AG04449 (cell line): ENCODE results near the gene BCAS1.

Experiments
- CTCF ChIA-PET: fragments of 350-600 bp; formaldehyde crosslinking; extraction: SDS; loops from one replicate; lab custom pipeline; 2021; ENCODE audit warnings: antibody characterized with exemption; lab: Yijun Ruan, JAX
- POLR2A ChIA-PET: fragments of 400-600, 350-600 bp; formaldehyde crosslinking; extraction: SDS; loops from one replicate; lab custom pipeline; 2020; ENCODE audit warnings: antibody characterized with exemption, inconsistent platforms; lab: Yijun Ruan, JAX
- DNase-seq: peaks from one replicate; pipeline ENCODE4 v3.0.0-alpha.2; 2010; ENCODE audit warnings: low read depth, low spot score
- H3K4me3 ChIP-seq: 2 replicates; pipeline ENCODE4 v1.5.1; 2011; ENCODE audit warnings: low read depth, mild to moderate bottlenecking, control low read depth, low read length
- CTCF ChIP-seq: IDR thresholded peaks from one replicate; pipeline ENCODE4 v1.5.1; 2011; ENCODE audit warnings: mild to moderate bottlenecking, moderate library complexity, low read length, control low read depth, inconsistent platforms; ENCODE audit not compliant: insufficient read depth; ENCODE audit errors: missing control alignments

BCAS1 gene

GRCh38 chr20:54070187-54070987, at the start of gene BCAS1:
Gene BCAS1 (minus strand): TSS chr20:54070594. CDS start chr20:54058718, 11,876 bp downstream.
- CTCF ChIA-PET: interaction anchor here (0.8 kb wide), 1 partner anchor 27 kb away, joined by 4 read pairs; no protein-coding TSS in a partner anchor
- no peak for TF ChIP-seq CTCF
- POLR2A ChIA-PET: no interaction called here
- no peak for DNase-seq
- H3K4me3 ChIP-seq: no peak within 1 kb of the TSS

- POLR2A ChIA-PET: no interaction called here
- DNase-seq: no peak
- TF ChIP-seq CTCF: no peak
- CTCF ChIA-PET: interaction anchor here (0.5 to 2.4 kb wide), 3 partner anchors 13 to 527 kb away, joined by 3 to 7 read pairs (median 7); no protein-coding TSS in a partner anchor
- H3K4me3 ChIP-seq: no peak overlapping the region
Measured at GRCh38 chr20:54119744-54120143, 49.4 kb upstream of the BCAS1 start.

- CTCF ChIA-PET: interaction anchor here (1.0 to 5.6 kb wide), 2 partner anchors 14 to 22 kb away, joined by 4 to 76 read pairs; no protein-coding TSS in a partner anchor
- POLR2A ChIA-PET: no interaction called here
- no peak for DNase-seq
- no peak for TF ChIP-seq CTCF
- H3K4me3 ChIP-seq: no peak overlapping the region
Measured at GRCh38 chr20:54118220-54119001, 48.0 kb upstream of the BCAS1 start.

- no peak overlapping the region for H3K4me3 ChIP-seq
- TF ChIP-seq CTCF: no peak
- CTCF ChIA-PET: interaction anchor here (1.0 to 5.6 kb wide), 3 partner anchors 12 to 81 kb away, joined by 3 to 76 read pairs (median 4); no protein-coding TSS in a partner anchor
- no peak for DNase-seq
- POLR2A ChIA-PET: no interaction called here
Measured at GRCh38 chr20:54116550-54117235, 46.3 kb upstream of the BCAS1 start.

GRCh38 chr20:54115172-54115854, 44.9 kb upstream of the BCAS1 start:
- POLR2A ChIA-PET: no interaction called here

More at GRCh38 chr20:54115172-54115854, 44.9 kb upstream of the BCAS1 start:
- CTCF ChIA-PET: interaction anchor here (0.7 to 5.6 kb wide), 6 partner anchors 11 to 92 kb away, joined by 3 to 76 read pairs (median 4); partner anchors contain the start of gene PFDN4
- no peak for DNase-seq
- no peak for TF ChIP-seq CTCF
- no peak overlapping the region for H3K4me3 ChIP-seq
